Activated T-cell treated with anti-CD3 and anti-CD28 coated beads, Interleukin-2, amount 50 U/mL, for 4 hours (primary cell): ENCODE results near the gene EPG5. TPM values are rescaled to one million over a fixed set of nuclear protein-coding genes. Genes with fewer than 3 reads are reported as not detected.

ENCODE experiments used
- ATAC-seq, 2 donors: fragments of 200-7000 bp; cut with Tn5 transposase; one replicate each; pipeline ENCODE4 v1.10.0; 2021
- DNase-seq: peaks from one replicate; pipeline ENCODE4 v3.0.0-alpha.2; 2020
- H3K27me3 Mint-ChIP-seq: one replicate; pipeline ENCODE4 v1.8.0; 2021; ENCODE audit warnings: low read depth, mixed read lengths
- H3K36me3 Mint-ChIP-seq: one replicate; pipeline ENCODE4 v1.8.0; 2022; ENCODE audit warnings: mixed read lengths; ENCODE audit not compliant: insufficient read depth
- H3K4me1 Mint-ChIP-seq: one replicate; pipeline ENCODE4 v1.8.0; 2021; ENCODE audit warnings: low read depth, mixed read lengths
- H3K4me3 Mint-ChIP-seq: one replicate; pipeline ENCODE4 v1.8.0; 2021; ENCODE audit warnings: mild to moderate bottlenecking, moderate library complexity, mixed read lengths
- H3K9me3 Mint-ChIP-seq: one replicate; pipeline ENCODE4 v1.8.0; 2021; ENCODE audit warnings: mixed read lengths
- total RNA-seq, 3 donors: library from RNA; stranded (reverse); gene quantifications; one replicate each; pipeline ENCODE4 v1.2.1, GENCODE V29; 2021

The EPG5 gene
- total RNA-seq, 3 donors from 2014 or later = 7.8 to 9.8 (median 7.9) TPM

GRCh38 chr18:45887585-45887984 is 79.5 kb downstream of the EPG5 start:
- H3K4me1 Mint-ChIP-seq = no peaks in the 10 kb centered on the region
- peaks cover 23% of the 10 kb centered on the region for H3K36me3 Mint-ChIP-seq

GRCh38 chr18:45880876-45881558 is 86.1 kb downstream of the EPG5 start:
- Mint-ChIP-seq H3K4me1 (peaks cover 8% of the 10 kb centered on the region), H3K27me3 (no peaks in the 10 kb centered on the region), H3K36me3 (peaks cover 24% of the 10 kb centered on the region), H3K4me3 (no peak overlapping the region), H3K9me3 (no peaks in the 10 kb centered on the region)
- DNase-seq = no peak
- no peak for ATAC-seq

More at GRCh38 chr18:45887585-45887984, 79.5 kb downstream of the EPG5 start:
- no peaks in the 10 kb centered on the region for H3K9me3 Mint-ChIP-seq
- no peak for DNase-seq
- H3K27me3 Mint-ChIP-seq = no peaks in the 10 kb centered on the region
- H3K4me3 Mint-ChIP-seq = no peak overlapping the region
- no peak for ATAC-seq

GRCh38 chr18:45879681-45880655 is 87.2 kb downstream of the EPG5 start:
- H3K9me3 Mint-ChIP-seq = peaks cover 6% of the 10 kb centered on the region
- no peak overlapping the region for H3K4me3 Mint-ChIP-seq
- H3K36me3 Mint-ChIP-seq = peaks cover 30% of the 10 kb centered on the region
- H3K4me1 Mint-ChIP-seq = peaks cover 14% of the 10 kb centered on the region
- H3K27me3 Mint-ChIP-seq = no peaks in the 10 kb centered on the region
- peak; percentile 86 to 91 for ATAC-seq
- peak; percentile 73 for DNase-seq

GRCh38 chr18:45877403-45877802 is 89.7 kb downstream of the EPG5 start:
- Mint-ChIP-seq H3K4me1 (peaks cover 32% of the 10 kb centered on the region), H3K9me3 (peaks cover 20% of the 10 kb centered on the region), H3K36me3 (peaks cover 37% of the 10 kb centered on the region), H3K27me3 (no peaks in the 10 kb centered on the region), H3K4me3 (no peak overlapping the region)
- ATAC-seq (no peak), DNase-seq (no peak)

- peaks cover 20% of the 10 kb centered on the region for H3K9me3 Mint-ChIP-seq
- ATAC-seq = no peak
- H3K4me3 Mint-ChIP-seq = no peak overlapping the region
- no peak for DNase-seq
- peaks cover 35% of the 10 kb centered on the region for H3K36me3 Mint-ChIP-seq
- no peaks in the 10 kb centered on the region for H3K27me3 Mint-ChIP-seq
- H3K4me1 Mint-ChIP-seq = peaks cover 35% of the 10 kb centered on the region
These were observed 91.0 kb downstream of the EPG5 start for GRCh38 chr18:45876161-45876560.

GRCh38 chr18:45874491-45875184 is 92.5 kb downstream of the EPG5 start:
- DNase-seq (peak; percentile 42), ATAC-seq (peak; percentile 92 to 93)
- H3K36me3 Mint-ChIP-seq = peaks cover 44% of the 10 kb centered on the region
- H3K9me3 Mint-ChIP-seq = peaks cover 20% of the 10 kb centered on the region
- no peaks in the 10 kb centered on the region for H3K27me3 Mint-ChIP-seq
- H3K4me3 Mint-ChIP-seq = peak overlapping the region; percentile 57
- peaks cover 29% of the 10 kb centered on the region for H3K4me1 Mint-ChIP-seq

- ATAC-seq (no peak), DNase-seq (no peak)
- Mint-ChIP-seq H3K4me3 (no peak overlapping the region), H3K36me3 (peaks cover 53% of the 10 kb centered on the region), H3K9me3 (peaks cover 20% of the 10 kb centered on the region), H3K4me1 (peaks cover 32% of the 10 kb centered on the region), H3K27me3 (no peaks in the 10 kb centered on the region)
These were observed 95.6 kb downstream of the EPG5 start for GRCh38 chr18:45871431-45872084.

GRCh38 chr18:45870419-45870818 is 96.7 kb downstream of the EPG5 start:
- Mint-ChIP-seq H3K9me3 (peaks cover 19% of the 10 kb centered on the region), H3K36me3 (peaks cover 57% of the 10 kb centered on the region), H3K4me1 (peaks cover 29% of the 10 kb centered on the region), H3K27me3 (no peaks in the 10 kb centered on the region), H3K4me3 (no peak overlapping the region)
- DNase-seq (no peak), ATAC-seq (no peak)

- H3K4me3 Mint-ChIP-seq = no peak overlapping the region
- peaks cover 4% of the 10 kb centered on the region for H3K4me1 Mint-ChIP-seq
- H3K9me3 Mint-ChIP-seq = no peaks in the 10 kb centered on the region
- no peak for DNase-seq
- H3K27me3 Mint-ChIP-seq = no peaks in the 10 kb centered on the region
- peaks cover 62% of the 10 kb centered on the region for H3K36me3 Mint-ChIP-seq
- no peak for ATAC-seq
These were observed 101.7 kb downstream of the EPG5 start for GRCh38 chr18:45865466-45865865.

- Mint-ChIP-seq H3K9me3 (no peaks in the 10 kb centered on the region), H3K36me3 (peaks cover 61% of the 10 kb centered on the region), H3K27me3 (no peaks in the 10 kb centered on the region), H3K4me3 (no peak overlapping the region), H3K4me1 (peaks cover under 1% of the 10 kb centered on the region)
- DNase-seq (no peak), ATAC-seq (no peak)
These were observed 103.0 kb downstream of the EPG5 start for GRCh38 chr18:45864081-45864480.

- ATAC-seq (peak; percentile 48 to 66), DNase-seq (no peak)
- no peaks in the 10 kb centered on the region for H3K9me3 Mint-ChIP-seq
- H3K27me3 Mint-ChIP-seq = no peaks in the 10 kb centered on the region
- H3K4me1 Mint-ChIP-seq = no peaks in the 10 kb centered on the region
- no peak overlapping the region for H3K4me3 Mint-ChIP-seq
- peaks cover 61% of the 10 kb centered on the region for H3K36me3 Mint-ChIP-seq
These were observed 103.7 kb downstream of the EPG5 start for GRCh38 chr18:45863469-45863868.

- Mint-ChIP-seq H3K27me3 (no peaks in the 10 kb centered on the region), H3K9me3 (no peaks in the 10 kb centered on the region), H3K4me3 (no peak overlapping the region), H3K4me1 (no peaks in the 10 kb centered on the region), H3K36me3 (peaks cover 65% of the 10 kb centered on the region)
- ATAC-seq = no peak
- no peak for DNase-seq
These were observed 105.2 kb downstream of the EPG5 start for GRCh38 chr18:45861926-45862325.

- no peaks in the 10 kb centered on the region for H3K27me3 Mint-ChIP-seq
- peaks cover 61% of the 10 kb centered on the region for H3K36me3 Mint-ChIP-seq
- H3K9me3 Mint-ChIP-seq = no peaks in the 10 kb centered on the region
- ATAC-seq (no peak), DNase-seq (no peak)
- H3K4me3 Mint-ChIP-seq = no peak overlapping the region
- no peaks in the 10 kb centered on the region for H3K4me1 Mint-ChIP-seq
These were observed 106.2 kb downstream of the EPG5 start for GRCh38 chr18:45860971-45861370.

GRCh38 chr18:45860492-45860891 is 106.6 kb downstream of the EPG5 start:
- DNase-seq (no peak), ATAC-seq (no peak)
- H3K4me1 Mint-ChIP-seq = no peaks in the 10 kb centered on the region
- H3K4me3 Mint-ChIP-seq = no peak overlapping the region
- peaks cover 61% of the 10 kb centered on the region for H3K36me3 Mint-ChIP-seq
- no peaks in the 10 kb centered on the region for H3K27me3 Mint-ChIP-seq
- H3K9me3 Mint-ChIP-seq = no peaks in the 10 kb centered on the region
